Kidney tubule cell (primary cell): ENCODE results near the gene SOCS6.
"Not testable (repeated sequence)": the region's sequence is repeated elsewhere in the genome, so short reads cannot be mapped to it uniquely, and the experiment has no call there.

ENCODE experiments used
- DNase-seq: peaks from one replicate; pipeline ENCODE4 v3.0.0-alpha.2; 2018; ENCODE audit warnings: low spot score

SOCS6 gene

GRCh38 chr18:70359071-70359470 lies 70.2 kb downstream of the SOCS6 start:
- peak; percentile 29 for DNase-seq

- DNase-seq: no peak
Observed at GRCh38 chr18:70362258-70362657, 73.4 kb downstream of the SOCS6 start.

DNA sequence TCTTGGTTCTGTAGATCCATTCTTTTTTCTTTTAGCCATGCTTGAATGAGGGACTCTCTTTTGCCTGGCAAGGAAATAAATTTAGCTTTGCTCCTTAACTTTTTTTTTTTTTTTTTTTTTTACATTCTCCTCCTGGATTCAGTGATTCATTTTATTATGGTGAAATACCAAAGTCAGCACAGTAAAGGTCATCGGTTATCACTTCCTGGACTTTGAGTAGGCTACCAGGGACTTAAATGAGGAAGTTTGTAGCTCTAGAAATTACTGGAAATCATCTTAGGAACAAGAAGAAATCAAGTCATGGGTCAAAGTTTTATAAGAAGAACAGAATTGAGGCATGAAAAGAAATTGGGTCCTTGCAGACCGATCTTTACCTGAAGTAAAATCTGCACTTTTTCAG lies 75.0 kb downstream of the SOCS6 start:
- DNase-seq: peak; percentile 73

GRCh38 chr18:70365361-70365760 lies 76.5 kb downstream of the SOCS6 start:
- DNase-seq: no peak

GRCh38 chr18:70366174-70366573 lies 77.3 kb downstream of the SOCS6 start:
- no peak for DNase-seq

GRCh38 chr18:70366670-70367069 lies 77.8 kb downstream of the SOCS6 start:
- no peak for DNase-seq

DNA sequence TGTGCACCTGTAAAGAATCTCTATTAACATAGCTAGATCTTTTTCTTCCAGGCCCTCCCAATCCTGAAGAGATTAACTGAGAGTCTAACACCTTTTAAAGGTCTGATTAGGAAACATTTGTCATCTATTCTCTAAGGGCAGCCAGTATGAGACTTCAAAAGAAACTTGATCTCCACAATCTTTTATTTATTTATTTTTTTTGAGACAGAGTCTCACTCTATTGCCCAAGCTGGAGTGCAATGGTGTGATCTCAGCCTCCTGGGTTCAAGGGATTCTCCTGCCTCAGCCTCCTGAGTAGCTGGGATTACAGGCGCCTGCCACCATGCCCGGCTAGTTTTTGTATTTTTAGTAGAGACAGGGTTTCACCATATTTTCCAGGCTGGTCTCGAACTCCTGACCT lies 78.5 kb downstream of the SOCS6 start:
- not testable (repeated sequence) for DNase-seq

GRCh38 chr18:70368903-70369302 lies 80.1 kb downstream of the SOCS6 start:
- no peak for DNase-seq

DNA sequence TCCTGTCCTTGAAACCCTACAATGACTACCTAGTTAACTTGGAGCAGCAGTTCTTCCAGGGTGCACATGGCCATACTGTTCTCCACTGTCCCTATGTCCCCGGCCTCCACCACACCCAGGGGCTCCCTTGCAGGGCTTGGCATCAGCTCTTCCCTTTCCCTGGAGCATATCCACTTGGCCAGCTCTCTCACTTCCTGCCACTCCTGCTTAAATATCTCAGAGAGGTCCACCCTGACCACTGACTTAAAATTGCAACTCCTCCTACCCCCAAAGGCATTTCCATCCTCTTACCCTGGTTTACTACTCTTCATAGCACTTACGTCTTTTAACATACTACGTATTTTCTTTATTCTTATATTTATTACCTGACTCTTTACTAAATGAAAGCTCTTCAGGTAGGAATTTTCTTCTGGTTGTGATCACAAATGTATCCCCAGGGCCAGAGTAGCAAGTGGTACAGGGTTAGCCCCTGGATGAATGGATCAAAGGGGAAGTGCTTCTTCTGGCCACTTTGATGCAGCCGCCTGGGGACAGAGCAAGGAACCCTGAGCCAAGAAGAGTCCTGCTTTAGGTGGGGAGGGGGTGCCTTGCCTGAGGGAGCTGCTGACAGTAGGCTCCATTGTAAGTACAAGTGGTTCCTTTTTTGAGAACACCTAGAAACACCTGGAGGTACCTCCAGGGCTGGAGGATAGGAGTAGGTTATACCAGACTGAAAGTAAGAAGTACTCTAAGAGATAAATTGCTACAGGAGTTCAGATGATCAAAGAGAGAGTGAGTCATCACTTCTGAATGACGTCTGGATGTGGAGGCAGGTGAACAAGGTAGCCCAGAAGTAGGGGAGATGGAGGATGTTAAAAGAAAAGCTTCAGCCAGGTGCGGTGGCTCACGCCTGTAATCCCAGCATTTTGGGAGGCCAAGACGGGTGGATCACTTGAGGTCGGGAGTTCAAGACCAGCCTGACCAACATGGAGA lies 82.2 kb downstream of the SOCS6 start:
- peak; percentile 56 for DNase-seq

DNA sequence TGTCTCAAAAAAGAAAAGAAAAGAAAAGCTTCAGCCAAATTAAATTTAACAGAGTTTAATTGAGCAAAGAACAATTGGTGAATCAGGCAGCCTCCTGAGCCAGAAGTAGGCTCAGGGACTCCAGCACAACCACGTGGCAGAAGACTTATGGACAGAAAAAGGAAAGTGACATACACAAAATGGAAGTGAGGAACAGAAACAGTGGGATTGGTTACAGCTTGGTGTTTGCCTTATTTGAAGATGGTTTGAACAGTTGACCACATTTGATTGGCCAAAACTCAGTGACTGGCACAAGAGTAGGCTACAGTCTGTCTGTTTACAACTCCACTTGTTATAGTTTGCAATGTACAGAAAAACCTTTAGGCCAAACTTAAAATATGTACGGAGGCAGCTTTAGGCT lies 83.1 kb downstream of the SOCS6 start:
- no peak for DNase-seq

- DNase-seq: no peak
Observed at GRCh38 chr18:70372450-70373041, 83.7 kb downstream of the SOCS6 start.

GRCh38 chr18:70373042-70373519 lies 84.2 kb downstream of the SOCS6 start:
- DNase-seq: peak; percentile 39

DNA sequence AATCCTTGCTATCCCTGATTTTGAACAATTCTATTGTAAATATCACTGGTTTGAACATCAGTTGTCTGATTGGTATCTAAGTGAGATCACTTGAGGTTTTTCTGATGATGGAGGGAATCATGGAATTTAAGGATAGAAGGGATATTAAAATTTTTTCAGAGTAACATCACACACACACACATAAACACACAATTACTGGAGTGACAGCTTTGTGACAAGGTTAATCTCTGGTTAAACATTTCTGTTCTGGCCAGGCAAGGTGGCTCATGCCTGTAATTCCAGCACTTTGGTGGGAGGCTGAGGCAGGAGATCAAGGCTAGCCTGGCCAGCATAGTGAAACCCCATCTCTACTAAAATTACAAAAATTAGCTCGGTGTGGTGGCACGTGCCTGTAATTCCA lies 85.3 kb downstream of the SOCS6 start:
- DNase-seq: no peak

DNA sequence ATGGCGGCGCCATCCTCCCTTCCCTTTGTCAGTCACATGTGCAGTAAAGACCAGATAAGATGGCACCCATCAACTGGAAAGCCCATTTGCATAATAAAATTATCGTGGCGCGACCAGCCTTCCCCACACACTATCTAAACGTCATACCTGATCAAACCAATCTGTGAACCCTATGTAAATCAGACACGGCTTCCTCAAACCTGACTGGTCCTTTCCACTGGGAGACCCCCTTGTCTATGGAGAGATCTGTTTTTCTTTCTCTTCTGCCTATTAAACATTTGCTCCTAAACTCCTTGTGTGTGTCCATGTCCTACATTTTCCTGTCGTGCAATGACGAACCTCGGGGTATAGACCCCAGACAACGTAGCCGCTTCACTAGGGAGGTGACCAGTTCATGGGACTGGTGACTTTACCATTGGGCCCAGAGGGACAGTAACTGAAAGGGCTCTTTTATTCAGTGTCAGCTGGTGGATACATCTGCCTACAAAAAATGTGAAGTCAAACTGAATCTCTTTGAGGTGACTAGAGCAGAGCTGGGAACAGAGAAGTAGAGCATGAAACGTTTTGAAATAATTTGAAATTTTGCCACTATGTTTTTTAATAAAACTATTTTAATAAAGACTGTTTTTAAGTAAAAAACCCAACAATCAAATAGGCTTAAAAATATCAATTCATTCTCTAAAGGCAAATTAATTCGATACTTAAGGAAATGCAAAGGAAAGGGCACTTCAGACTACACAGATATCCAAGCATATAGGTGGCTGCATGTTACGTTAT lies 87.5 kb downstream of the SOCS6 start:
- DNase-seq: no peak

DNA sequence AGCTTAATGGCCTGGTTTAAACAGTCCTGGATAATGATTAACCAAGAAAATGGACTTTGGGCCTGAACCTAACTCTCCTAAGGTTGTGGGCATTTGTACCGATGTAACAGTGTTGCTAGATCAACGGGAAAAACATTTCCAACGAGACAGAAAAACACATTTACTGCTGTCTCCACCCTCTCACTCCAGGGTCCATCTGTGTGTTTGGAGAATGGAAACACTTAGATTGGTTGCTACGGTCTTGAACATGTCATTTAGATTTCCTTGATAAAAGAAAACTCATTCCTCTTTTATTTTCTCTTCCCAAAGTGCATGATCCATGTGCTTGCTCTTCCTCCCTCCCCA lies 88.0 kb downstream of the SOCS6 start:
- DNase-seq: peak; percentile 76

DNA sequence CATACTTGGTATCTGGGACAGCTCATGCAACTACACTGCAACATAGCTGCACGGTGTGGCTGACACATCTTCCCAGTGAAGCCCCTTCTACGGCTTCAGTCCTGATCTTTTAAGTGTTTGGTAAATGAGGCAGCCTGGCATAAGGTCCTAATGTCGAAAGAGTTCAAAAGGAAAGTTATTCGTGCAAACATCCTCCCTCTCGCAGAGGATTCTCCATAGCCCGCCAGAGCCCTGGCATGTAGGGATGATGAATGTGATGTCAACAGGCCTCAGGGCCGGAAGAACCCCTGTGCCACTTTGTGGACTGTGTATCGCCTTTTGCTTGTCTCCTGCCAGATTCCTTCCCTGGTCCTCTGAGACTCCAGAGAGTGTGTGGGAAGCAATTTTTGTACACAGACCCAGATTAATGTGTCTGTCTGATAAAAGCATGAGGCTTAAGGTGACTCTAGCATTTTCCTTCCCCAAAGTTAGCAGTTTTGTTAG lies 88.5 kb downstream of the SOCS6 start:
- DNase-seq: peak; percentile 78

DNA sequence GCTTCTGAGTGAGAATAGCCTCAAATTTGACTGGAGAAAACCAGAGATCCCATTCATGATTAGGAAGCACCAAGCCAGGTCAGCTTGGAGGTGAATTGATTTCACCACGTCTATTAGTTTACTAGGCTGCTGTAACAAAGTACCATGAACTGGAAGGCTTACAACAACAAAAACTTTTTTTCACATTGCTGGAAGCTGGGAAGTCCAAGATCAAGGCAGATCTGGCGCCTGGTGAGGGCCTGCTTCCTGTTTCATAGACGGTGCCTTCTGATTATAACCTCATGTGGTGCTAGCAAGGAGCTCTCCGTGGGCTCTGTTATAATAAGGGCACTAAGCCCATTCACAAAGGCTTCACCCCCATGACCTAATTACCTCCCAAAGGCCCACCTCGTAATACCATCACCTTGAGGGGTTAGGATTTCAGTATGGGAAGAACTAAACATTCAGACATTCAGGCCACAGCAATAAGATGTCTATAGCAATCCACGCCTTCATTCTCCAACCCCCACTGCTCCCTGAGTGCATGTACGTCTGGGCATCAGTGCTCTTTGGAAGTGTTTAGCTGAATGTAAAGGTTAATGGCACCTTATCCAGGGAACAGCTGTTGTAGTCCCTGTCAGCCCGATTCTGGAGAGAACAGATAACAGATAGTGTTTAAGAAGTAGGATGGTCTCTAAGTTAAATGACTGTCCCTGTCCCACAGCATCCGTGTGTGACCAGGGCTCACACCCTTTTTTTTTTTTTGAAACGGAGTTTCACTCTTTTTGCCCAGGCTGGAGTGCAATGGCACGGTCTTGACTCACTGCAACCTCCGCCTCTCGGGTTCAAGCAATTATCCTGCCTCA lies 89.2 kb downstream of the SOCS6 start:
- no peak for DNase-seq
